Esophagus muscularis mucosa (tissue), 4 donors: Measurements from ENCODE around the gene KREMEN1.

Source experiments
- CTCF ChIP-seq, 3 experiments: fragments of 200-600 bp in 2 of 3; fragments of 450-650 bp in 1 of 3; sonication (generic) in 2 of 3; IDR thresholded peaks; one replicate each; pipeline ENCODE4 v1.5.1; 2017 to 2019; ENCODE audit warnings: antibody characterized with exemption in 3 of 3, mild to moderate bottlenecking in 2 of 3, moderate library complexity in 1 of 3
- EP300 ChIP-seq: sonication (generic); formaldehyde crosslinking; IDR thresholded peaks from one replicate; pipeline ENCODE4 v1.6.1; 2017; ENCODE audit warnings: antibody characterized with exemption
- POLR2A ChIP-seq: fragments of 450-650 bp; IDR thresholded peaks from one replicate; pipeline ENCODE4 v1.6.1; 2017; ENCODE audit warnings: antibody characterized with exemption, moderate library complexity, mild to moderate bottlenecking, low read depth
- POLR2AphosphoS5 ChIP-seq, 2 donors: sonication (generic); formaldehyde crosslinking; IDR thresholded peaks; one replicate each; pipeline ENCODE4 v1.6.1; 2017; ENCODE audit warnings: antibody characterized with exemption in 2 of 2

GRCh38 chr22:29151316-29151715 is 78.5 kb downstream of the KREMEN1 start:
- TF ChIP-seq CTCF (IDR thresholded peaks at IDR 0.05) (no peak), EP300 (no peak), POLR2A (no peak), POLR2AphosphoS5 (IDR thresholded peaks at IDR 0.05) (no peak)
